Thyroid gland (tissue), 4 donors: ENCODE results near the gene PVALB.
A peak's percentile ranks its signal among the peaks of the same experiment; 100 is the strongest.

Source experiments
- CTCF ChIP-seq, 6 experiments: fragments of 200-600 bp in 3 of 6; fragments of 450-650 bp in 3 of 6; sonication (generic) in 3 of 6; IDR thresholded peaks; one replicate each; pipeline ENCODE4 v1.5.1; 2016 to 2019; ENCODE audit warnings: antibody characterized with exemption in 6 of 6, mild to moderate bottlenecking in 2 of 6, inconsistent platforms in 1 of 6, moderate library complexity in 1 of 6
- POLR2A ChIP-seq, 2 donors: fragments of 450-650 bp; IDR thresholded peaks; one replicate each; pipeline ENCODE4 v1.6.1; 2017; ENCODE audit warnings: antibody characterized with exemption in 2 of 2, mild to moderate bottlenecking in 2 of 2, moderate library complexity in 1 of 2

- peak; percentile 99 to 100 (median 100) for TF ChIP-seq CTCF (IDR thresholded peaks at IDR 0.05)
- no peak for TF ChIP-seq POLR2A (IDR thresholded peaks at IDR 0.05)
Measured at GRCh38 chr22:36856121-36856791, 39.4 kb upstream of the PVALB start.
